K562 (cell line): Measurements from ENCODE around the gene ZMIZ1. TPM values are rescaled to one million over a fixed set of nuclear protein-coding genes. Genes with fewer than 3 reads are reported as not detected.

ENCODE experiments used
- ATAC-seq: fragments of 200-7000 bp; cut with Tn5 transposase; 3 replicates; pipeline ENCODE4 v1.9.1; 2020; ENCODE audit warnings: moderate library complexity
- BruUV-seq: library from RNA; stranded (reverse); fragments of 400-500 nt; replicated peaks from 2 replicates; lab custom pipeline; 2021; lab: Mats Ljungman, UMichigan
- CTCF ChIA-PET: fragments of 300-600 bp; formaldehyde crosslinking; extraction: SDS; loops from one replicate; lab custom pipeline; 2021; ENCODE audit warnings: low intra/inter-chr PET ratio; lab: Yijun Ruan, JAX
- POLR2A ChIA-PET: fragments of 300-600, 350-650 bp; sonication (Branson Sonifier 250); formaldehyde crosslinking; extraction: SDS; loops from one replicate; lab custom pipeline; 2021; ENCODE audit warnings: antibody characterized with exemption, inconsistent platforms; lab: Yijun Ruan, JAX
- DNase-seq, 4 experiments: peaks; one replicate each; pipeline versions ENCODE4 v3.0.0 to v3.0.0-alpha.2; 2011 to 2018; ENCODE audit warnings: low spot score in 3 of 4, mixed read lengths in 3 of 4; ENCODE audit errors: extremely low read depth in 1 of 4
- FAIRE-seq: peaks from 2 replicates; lab custom pipeline; 2011; peaks lifted over from hg19 to GRCh38; lab: Jason Lieb, UNC
- H2AFZ ChIP-seq: 2 replicates; pipeline ENCODE4 v1.6.0; 2011; ENCODE audit warnings: low read depth, low read length, control low read depth, inconsistent platforms
- H3K27ac ChIP-seq: fragments of 200-600 bp; 3 replicates; pipeline ENCODE4 v1.8.0; 2011; ENCODE audit warnings: low read depth, mild to moderate bottlenecking, control low read depth, inconsistent platforms, low read length, moderate library complexity, mixed read lengths; ENCODE audit errors: extremely low read depth
- H3K27me3 ChIP-seq, 2 experiments: fragments of 300-600 bp in 1 of 2; 2 replicates in 1 of 2; 3 replicates in 1 of 2; pipeline versions ENCODE4 v1.6.0 to v1.8.0; 2011; ENCODE audit warnings: inconsistent platforms in 2 of 2, low read length in 2 of 2, mild to moderate bottlenecking in 1 of 2, mixed read lengths in 1 of 2, moderate library complexity in 1 of 2; ENCODE audit not compliant: control insufficient read depth in 2 of 2, insufficient read depth in 2 of 2
- H3K36me3 ChIP-seq: fragments of 300-600 bp; 3 replicates; pipeline ENCODE4 v1.8.0; 2011; ENCODE audit warnings: mild to moderate bottlenecking, low read length, inconsistent platforms; ENCODE audit not compliant: control insufficient read depth, insufficient read depth
- H3K4me1 ChIP-seq, 2 experiments: fragments of 200-600 bp in 1 of 2; replicated peaks in 1 of 2; 2 replicates in 1 of 2; 3 replicates in 1 of 2; pipeline versions ENCODE4 v1.5.1 to v1.8.0; 2011; ENCODE audit warnings: inconsistent platforms in 2 of 2, low read length in 2 of 2, mild to moderate bottlenecking in 1 of 2, mixed read lengths in 1 of 2, moderate library complexity in 1 of 2; ENCODE audit not compliant: control insufficient read depth in 2 of 2, insufficient read depth in 2 of 2
- H3K4me2 ChIP-seq: 2 replicates; pipeline ENCODE4 v1.6.1; 2011; ENCODE audit warnings: low read length, control low read depth, inconsistent platforms, mixed read lengths; ENCODE audit not compliant: insufficient read depth
- H3K4me3 ChIP-seq: fragments of 200-600 bp; sonication (generic), shearing (Covaris generic); 2 replicates; pipeline ENCODE4 v1.5.1; 2016; ENCODE audit warnings: control low read depth, inconsistent platforms
- H3K79me2 ChIP-seq: fragments of 200-600 bp; 3 replicates; pipeline ENCODE4 v1.8.0; 2011; ENCODE audit warnings: low read length, inconsistent platforms; ENCODE audit not compliant: control insufficient read depth, insufficient read depth
- H3K9ac ChIP-seq, 2 experiments: 2 replicates each; pipeline versions ENCODE4 v1.6.0 to v1.6.1; 2011; ENCODE audit warnings: low read depth in 2 of 2, low read length in 2 of 2, control low read depth in 1 of 2, inconsistent platforms in 1 of 2, mild to moderate bottlenecking in 1 of 2, mixed read lengths in 1 of 2; ENCODE audit not compliant: insufficient read depth in 1 of 2
- H3K9me1 ChIP-seq: one replicate; pipeline ENCODE4 v1.6.0; 2011; ENCODE audit warnings: inconsistent platforms, mild to moderate bottlenecking, low read length, moderate library complexity; ENCODE audit not compliant: control insufficient read depth, insufficient read depth
- H3K9me3 ChIP-seq: replicated peaks from 2 replicates; pipeline ENCODE4 v1.5.1; 2011; ENCODE audit warnings: low read depth, low read length, inconsistent platforms; ENCODE audit not compliant: control insufficient read depth, insufficient read depth
- H4K20me1 ChIP-seq: replicated peaks from 2 replicates; pipeline ENCODE4 v1.6.1; 2011; ENCODE audit warnings: low read length, inconsistent platforms, mixed read lengths; ENCODE audit not compliant: control insufficient read depth, insufficient read depth
- CBX3 ChIP-seq, 2 experiments: IDR thresholded peaks; 1 replicate in 1 of 2; 2 replicates in 1 of 2; pipeline ENCODE4 v1.6.1; 2012; ENCODE audit warnings: inconsistent platforms in 2 of 2, low read length in 2 of 2, borderline replicate concordance in 1 of 2, control low read depth in 1 of 2
- CGGBP1 ChIP-seq: fragments of 250-450 bp; sonication (Bioruptor Pico); IDR thresholded peaks from 2 replicates; pipeline ENCODE4 v1.9.0; 2021; ENCODE audit warnings: mild to moderate bottlenecking
- JUND ChIP-seq, 2 experiments: IDR thresholded peaks; 2 replicates in 1 of 2; 3 replicates in 1 of 2; pipeline ENCODE4 v1.6.1; 2011; ENCODE audit warnings: borderline replicate concordance in 2 of 2, low read depth in 2 of 2, low read length in 2 of 2, improper control_type of control experiment in 1 of 2, missing biosample characterization in 1 of 2, missing genetic modification characterization in 1 of 2, missing genetic modification reagents in 1 of 2
- WGBS: fragments of 100-300 bp; shearing (Covaris generic); methylation state at CpG from one replicate; pipeline ENCODE4 v1.1.6; 2016; ENCODE audit warnings: low coverage, mixed read lengths; ENCODE audit not compliant: insufficient coverage; ENCODE audit errors: missing lambda C conversion rate; 5-methylcytosine and 5-hydroxymethylcytosine counted together
- in situ Hi-C: fragments of 300-500 bp; cut with MboI; formaldehyde crosslinking; loops from 4 replicates; pipeline ENCODE4 v1.15.0; 2018; ENCODE audit warnings: inconsistent platforms, mixed read lengths
- intact Hi-C: fragments of 100-400 bp; cut with micrococcal nuclease; formaldehyde crosslinking; loops from 2 replicates; pipeline ENCODE4 v1.14.2; 2022
- polyA plus RNA-seq, 8 experiments: library from polyadenylated mRNA; depleted of rRNA in 4 of 8; stranded (reverse) in 5 of 8; unstranded in 3 of 8; fragments of >200 nt; fragmentation: Nextera tagmentation in 2 of 8; fragmentation: Illumina TruSeq in 1 of 8; extraction: Ambion mirVana in 2 of 8; extraction: Trizol in 1 of 8; gene quantifications; 2 replicates each; pipeline versions ENCODE4 v1.2.1 to v1.2.3, GENCODE V29; 2011 to 2014; ENCODE audit warnings: inconsistent platforms in 1 of 8, missing spikeins in 1 of 8
- total RNA-seq, 7 experiments: library from RNA; depleted of rRNA in 6 of 7; stranded (reverse); fragments of >200 nt in 6 of 7; fragmentation: Illumina TruSeq in 2 of 7; extraction: Trizol in 2 of 7; gene quantifications; 2 replicates each; pipeline versions ENCODE4 v1.2.1 to v1.2.3, GENCODE V29; 2011 to 2021; ENCODE audit warnings: low replicate concordance in 1 of 7
- TF ChIP-seq, protein P1 (sequence below): fragments of 250-450 bp; sonication (Bioruptor Pico); IDR thresholded peaks from 2 replicates; pipeline ENCODE4 v1.4.0; 2020; ENCODE audit warnings: mild to moderate bottlenecking, moderate library complexity, borderline replicate concordance

ZMIZ1 gene
- total and polyA plus RNA-seq, 9 of the 15 experiments (the other 6 are each of a cell fraction or from before 2014, with no cell fraction given), result 1.0 to 37.3 (median 4.3) TPM

DNA sequence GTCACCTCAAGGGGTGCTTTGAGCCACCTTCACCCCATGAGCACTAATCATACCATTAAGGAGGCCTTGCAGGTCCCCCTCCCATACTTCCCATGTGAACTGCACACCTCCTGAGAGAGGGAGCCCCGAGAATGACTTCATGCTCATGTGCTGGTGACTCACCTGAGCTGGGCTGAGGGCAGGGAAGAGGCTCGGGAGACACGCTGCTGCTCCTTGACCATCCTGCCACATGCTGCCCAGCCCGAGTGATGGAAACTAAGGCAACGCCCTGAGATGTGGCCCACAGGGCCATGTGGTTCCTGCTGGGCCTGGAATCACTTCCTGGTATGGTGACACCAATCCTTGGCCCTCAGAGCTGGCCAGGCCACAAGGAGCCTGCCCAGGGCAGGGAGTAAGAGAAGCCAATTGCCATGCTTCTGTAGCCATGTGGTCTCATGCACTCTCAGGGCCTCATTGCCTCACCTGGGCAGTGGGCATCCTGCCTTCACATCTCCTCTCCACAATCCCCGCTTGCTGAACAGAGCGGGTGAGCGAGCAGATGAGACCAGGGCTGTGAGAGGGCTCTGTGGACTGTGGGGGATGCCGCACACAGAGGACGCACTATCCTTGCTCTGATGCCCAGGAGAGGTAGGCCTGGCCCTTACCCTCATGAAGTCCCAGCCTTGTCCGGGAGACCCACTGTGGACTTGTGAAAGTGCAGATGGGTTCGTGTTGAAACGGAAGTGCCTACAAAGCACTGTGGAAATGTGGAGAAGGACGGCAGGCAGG, 260.2 kb downstream of the ZMIZ1 start (continued):
- TF ChIP-seq, protein P1, sequence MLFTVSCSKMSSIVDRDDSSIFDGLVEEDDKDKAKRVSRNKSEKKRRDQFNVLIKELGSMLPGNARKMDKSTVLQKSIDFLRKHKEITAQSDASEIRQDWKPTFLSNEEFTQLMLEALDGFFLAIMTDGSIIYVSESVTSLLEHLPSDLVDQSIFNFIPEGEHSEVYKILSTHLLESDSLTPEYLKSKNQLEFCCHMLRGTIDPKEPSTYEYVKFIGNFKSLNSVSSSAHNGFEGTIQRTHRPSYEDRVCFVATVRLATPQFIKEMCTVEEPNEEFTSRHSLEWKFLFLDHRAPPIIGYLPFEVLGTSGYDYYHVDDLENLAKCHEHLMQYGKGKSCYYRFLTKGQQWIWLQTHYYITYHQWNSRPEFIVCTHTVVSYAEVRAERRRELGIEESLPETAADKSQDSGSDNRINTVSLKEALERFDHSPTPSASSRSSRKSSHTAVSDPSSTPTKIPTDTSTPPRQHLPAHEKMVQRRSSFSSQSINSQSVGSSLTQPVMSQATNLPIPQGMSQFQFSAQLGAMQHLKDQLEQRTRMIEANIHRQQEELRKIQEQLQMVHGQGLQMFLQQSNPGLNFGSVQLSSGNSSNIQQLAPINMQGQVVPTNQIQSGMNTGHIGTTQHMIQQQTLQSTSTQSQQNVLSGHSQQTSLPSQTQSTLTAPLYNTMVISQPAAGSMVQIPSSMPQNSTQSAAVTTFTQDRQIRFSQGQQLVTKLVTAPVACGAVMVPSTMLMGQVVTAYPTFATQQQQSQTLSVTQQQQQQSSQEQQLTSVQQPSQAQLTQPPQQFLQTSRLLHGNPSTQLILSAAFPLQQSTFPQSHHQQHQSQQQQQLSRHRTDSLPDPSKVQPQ, result no peak
- TF ChIP-seq JUND (IDR thresholded peaks at IDR 0.05; ENCODE audit: borderline replicate concordance, low read depth, low read length) (peak; percentile 60; the same call in 1 of the 2 replicates), JUND (tag; IDR thresholded peaks at IDR 0.05; ENCODE audit: borderline replicate concordance, low read depth, low read length) (no peak)

DNA sequence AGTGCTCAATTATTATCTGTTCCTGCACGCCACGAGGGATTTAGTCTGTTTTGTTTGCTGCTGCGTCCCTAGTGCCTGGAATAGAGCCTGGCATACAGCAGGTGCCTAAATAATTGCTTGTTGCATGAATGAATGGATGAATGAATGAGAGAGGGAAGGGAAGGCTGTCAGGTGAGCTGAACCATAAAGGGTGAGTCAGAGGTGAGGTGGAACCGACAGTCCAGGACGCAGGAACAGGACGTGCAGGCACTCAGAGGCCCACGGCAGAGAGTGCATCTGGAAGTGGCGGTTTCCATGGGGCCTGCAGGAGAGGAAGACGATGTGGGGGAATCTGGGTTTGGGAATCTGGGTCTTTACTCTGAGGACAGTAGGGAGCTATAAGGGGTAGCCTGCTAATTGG, 260.8 kb downstream of the ZMIZ1 start:
- ATAC-seq (no peak; the same call in 2 of the 3 replicates), DNase-seq (no peak), FAIRE-seq (no peak)
- Histone ChIP-seq H3K9me1 (no peaks in the 10 kb centered on the region), H3K4me2 (no peak overlapping the region), H3K27ac (no peak overlapping the region), H2AFZ (no peak overlapping the region), H3K36me3 (no peaks in the 10 kb centered on the region), H3K9ac (no peak overlapping the region), H3K4me1 (no peaks in the 10 kb centered on the region), H3K79me2 (no peaks in the 10 kb centered on the region), H3K9me3 (no peaks in the 10 kb centered on the region), H3K4me3 (no peak overlapping the region), H4K20me1 (0 out of 2 replicates have a peak, but pooled peaks cover 4% of the 10 kb centered on the region), H3K27me3 (peaks cover 11 to 47% of the 10 kb centered on the region in 2 experiments)
- POLR2A ChIA-PET, result interaction anchor here (0.6 to 1.7 kb wide), 2 partner anchors 8 to 151 kb away, joined by 3 to 5 read pairs; no protein-coding TSS in a partner anchor
- intact Hi-C loops, result no loop called here
- CTCF ChIA-PET, result no interaction called here
- no TSS peak for BruUV-seq
- WGBS, result 8% methylated on average over 9 of the region's 9 CpGs
- in situ Hi-C loops, result no loop called here
- TF ChIP-seq CBX3 (IDR thresholded peaks at IDR 0.05; ENCODE audit: borderline replicate concordance in 1 of 2, low read length in 2 of 2), result no peak
- no peak for TF ChIP-seq CGGBP1 (CRISPR knock-in tag)
